Neutrophil (primary cell): Measurements from ENCODE around the gene EVI5L.

Experiments
- H3K27ac ChIP-seq: fragments of 200-600 bp; sonication (generic); 2 replicates; pipeline ENCODE4 v1.5.1; 2016; ENCODE audit warnings: mild to moderate bottlenecking, moderate library complexity
- H3K27me3 ChIP-seq: fragments of 200-600 bp; sonication (generic); 2 replicates; pipeline ENCODE4 v1.6.0; 2016; ENCODE audit warnings: mild to moderate bottlenecking
- H3K36me3 ChIP-seq: fragments of 200-600 bp; sonication (generic); 2 replicates; pipeline ENCODE4 v1.5.1; 2017
- H3K4me1 ChIP-seq, 2 experiments: fragments of 200-600 bp in 1 of 2; sonication (generic) in 1 of 2; 1 replicate in 1 of 2; 2 replicates in 1 of 2; pipeline versions ENCODE4 v1.5.1 to v1.6.1; 2013 to 2016; ENCODE audit warnings: low read depth in 1 of 2, low read length in 1 of 2, mild to moderate bottlenecking in 1 of 2, moderate library complexity in 1 of 2; ENCODE audit not compliant: control insufficient read depth in 1 of 2, insufficient read depth in 1 of 2
- H3K4me3 ChIP-seq, 2 experiments: fragments of 200-600 bp in 1 of 2; sonication (generic) in 1 of 2; 1 replicate in 1 of 2; 2 replicates in 1 of 2; pipeline ENCODE4 v1.5.1; 2013 to 2016; ENCODE audit warnings: low read depth in 1 of 2, low read length in 1 of 2, mild to moderate bottlenecking in 1 of 2, moderate library complexity in 1 of 2
- H3K9me3 ChIP-seq: fragments of 200-600 bp; sonication (generic); 2 replicates; pipeline ENCODE4 v1.5.1; 2016
- TF ChIP-seq, protein P1 (sequence below): fragments of 200-600 bp; sonication (generic); IDR thresholded peaks from 2 replicates; pipeline ENCODE4 v1.5.1; 2016; ENCODE audit warnings: antibody characterized with exemption

The EVI5L gene

DNA sequence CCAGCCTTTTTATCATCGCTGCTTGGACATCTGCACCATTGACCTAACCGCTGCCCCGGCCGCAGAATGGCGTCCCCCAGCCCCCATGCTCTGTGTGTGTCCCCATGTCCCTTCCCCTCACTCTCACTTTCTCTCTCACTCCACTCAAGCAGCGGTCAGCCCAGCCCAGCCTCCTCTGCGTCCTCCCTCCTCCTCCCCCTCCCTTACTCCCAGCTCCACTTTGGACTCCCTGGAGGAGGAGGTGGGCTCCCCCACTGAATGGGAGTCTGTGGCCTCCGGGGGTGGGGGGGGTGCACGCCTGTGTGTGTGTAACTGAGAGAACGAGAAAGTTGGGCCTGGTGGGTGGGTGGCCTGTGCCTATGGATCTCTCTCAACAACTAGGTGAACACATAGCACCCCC is 75.8 kb downstream of the EVI5L start:
- Histone ChIP-seq H3K9me3 (no peaks in the 10 kb centered on the region), H3K4me1 (peaks cover 22 to 23% of the 10 kb centered on the region in 2 experiments), H3K36me3 (peaks cover 34% of the 10 kb centered on the region), H3K4me3 (no peak overlapping the region), H3K27ac (no peak overlapping the region), H3K27me3 (peaks cover 20% of the 10 kb centered on the region)
- TF ChIP-seq, protein P1, sequence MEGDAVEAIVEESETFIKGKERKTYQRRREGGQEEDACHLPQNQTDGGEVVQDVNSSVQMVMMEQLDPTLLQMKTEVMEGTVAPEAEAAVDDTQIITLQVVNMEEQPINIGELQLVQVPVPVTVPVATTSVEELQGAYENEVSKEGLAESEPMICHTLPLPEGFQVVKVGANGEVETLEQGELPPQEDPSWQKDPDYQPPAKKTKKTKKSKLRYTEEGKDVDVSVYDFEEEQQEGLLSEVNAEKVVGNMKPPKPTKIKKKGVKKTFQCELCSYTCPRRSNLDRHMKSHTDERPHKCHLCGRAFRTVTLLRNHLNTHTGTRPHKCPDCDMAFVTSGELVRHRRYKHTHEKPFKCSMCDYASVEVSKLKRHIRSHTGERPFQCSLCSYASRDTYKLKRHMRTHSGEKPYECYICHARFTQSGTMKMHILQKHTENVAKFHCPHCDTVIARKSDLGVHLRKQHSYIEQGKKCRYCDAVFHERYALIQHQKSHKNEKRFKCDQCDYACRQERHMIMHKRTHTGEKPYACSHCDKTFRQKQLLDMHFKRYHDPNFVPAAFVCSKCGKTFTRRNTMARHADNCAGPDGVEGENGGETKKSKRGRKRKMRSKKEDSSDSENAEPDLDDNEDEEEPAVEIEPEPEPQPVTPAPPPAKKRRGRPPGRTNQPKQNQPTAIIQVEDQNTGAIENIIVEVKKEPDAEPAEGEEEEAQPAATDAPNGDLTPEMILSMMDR, result no peak

DNA sequence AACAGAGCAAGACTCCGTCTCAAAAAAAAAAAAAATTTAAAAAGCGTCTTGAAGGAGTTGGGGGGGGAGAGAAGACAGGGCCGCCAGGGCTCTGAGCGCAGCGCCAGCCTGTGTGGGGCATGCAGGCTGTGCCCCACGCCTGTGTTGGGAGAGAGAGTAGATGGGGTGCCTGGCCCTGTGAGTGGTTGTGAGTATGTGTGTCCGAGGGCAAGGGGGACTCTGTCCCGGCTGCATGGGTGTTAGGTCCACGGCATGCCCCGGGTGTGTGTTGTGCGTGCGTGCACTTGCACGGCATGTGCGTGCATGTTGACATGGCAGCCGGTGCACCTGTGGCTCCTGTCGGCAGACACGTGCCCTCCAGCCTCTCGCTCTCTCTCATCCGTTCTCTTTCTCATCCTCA is 77.1 kb downstream of the EVI5L start:
- Histone ChIP-seq H3K27ac (no peak overlapping the region), H3K36me3 (peaks cover 46% of the 10 kb centered on the region), H3K4me3 (no peak overlapping the region), H3K9me3 (no peaks in the 10 kb centered on the region), H3K4me1 (peaks cover 22 to 23% of the 10 kb centered on the region in 2 experiments), H3K27me3 (peaks cover 9% of the 10 kb centered on the region)
- TF ChIP-seq, protein P1, result no peak

- TF ChIP-seq, protein P1, result no peak
- Histone ChIP-seq H3K9me3 (no peaks in the 10 kb centered on the region), H3K27me3 (peaks cover 5% of the 10 kb centered on the region), H3K36me3 (peaks cover 50% of the 10 kb centered on the region), H3K4me1 (peaks cover 21 to 23% of the 10 kb centered on the region in 2 experiments), H3K27ac (no peak overlapping the region), H3K4me3 (no peak overlapping the region)
Measured at GRCh38 chr19:7907544-7907943, 77.5 kb downstream of the EVI5L start.

- Histone ChIP-seq H3K4me1 (peaks cover 15 to 17% of the 10 kb centered on the region in 2 experiments), H3K36me3 (peaks cover 57% of the 10 kb centered on the region), H3K4me3 (no peak overlapping the region), H3K27ac (no peak overlapping the region), H3K9me3 (no peaks in the 10 kb centered on the region), H3K27me3 (no peaks in the 10 kb centered on the region)
- TF ChIP-seq, protein P1, result no peak
Measured at GRCh38 chr19:7908078-7908699, 78.2 kb downstream of the EVI5L start.

DNA sequence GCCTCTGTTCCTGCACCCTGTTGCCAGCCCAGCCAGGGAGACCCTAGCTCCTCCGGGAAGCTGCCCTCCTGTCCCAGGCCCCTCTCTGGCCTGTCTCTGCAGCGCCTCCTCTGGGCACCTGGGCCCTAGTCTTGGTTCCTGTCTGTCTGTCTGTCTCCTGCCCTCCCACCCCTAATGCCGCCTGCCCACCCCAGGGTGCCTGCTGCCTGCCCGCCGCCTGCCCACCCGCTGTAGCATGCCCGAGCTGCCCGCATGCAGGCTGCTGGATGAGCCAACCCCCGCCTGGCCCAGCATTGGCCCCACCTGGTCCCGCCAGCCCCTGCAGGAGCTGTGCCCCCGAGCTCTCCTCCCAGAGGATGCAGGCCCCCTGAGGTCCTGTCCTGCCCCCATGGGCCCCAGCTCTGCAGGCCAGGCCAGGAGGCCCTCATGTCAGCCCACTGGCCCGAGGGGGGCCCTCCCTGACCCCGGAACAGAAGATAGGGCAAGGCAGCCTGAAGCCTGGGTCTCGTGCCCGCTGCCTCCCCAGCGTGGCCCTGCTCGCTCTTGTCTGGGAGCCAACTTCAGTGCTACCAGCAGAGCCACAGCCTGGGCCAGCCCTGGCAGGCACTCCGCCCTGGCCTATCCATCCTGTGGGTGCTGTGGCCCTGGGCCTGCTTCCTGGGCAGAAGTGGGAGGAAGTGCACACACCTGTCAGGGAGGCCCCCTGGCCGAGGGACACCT is 78.9 kb downstream of the EVI5L start:
- H3K4me3 ChIP-seq, result no peak overlapping the region
- H3K9me3 ChIP-seq, result no peaks in the 10 kb centered on the region
- H3K27ac ChIP-seq, result no peak overlapping the region
- H3K4me1 ChIP-seq, result peaks cover 12 to 14% of the 10 kb centered on the region in 2 experiments
- TF ChIP-seq, protein P1, result no peak
- peaks cover 3% of the 10 kb centered on the region for H3K27me3 ChIP-seq
- H3K36me3 ChIP-seq, result peaks cover 60% of the 10 kb centered on the region
